CD4-positive, alpha-beta memory T cell (primary cell): ENCODE measurements around the gene EXOSC9. TPM values are rescaled to one million over a fixed set of nuclear protein-coding genes. Genes with fewer than 3 reads are reported as not detected.
A peak's percentile ranks its signal among the peaks of the same experiment; 100 is the strongest.

ENCODE experiments used
- CTCF ChIA-PET: fragments of 350-600 bp; sonication (Branson Sonifier 250); formaldehyde crosslinking; loops from one replicate; lab custom pipeline; 2021; ENCODE audit warnings: inconsistent platforms; ENCODE audit not compliant: partially characterized antibody; lab: Charles Lee
- POLR2A ChIA-PET: fragments of 350-600 bp; sonication (Branson Sonifier 250); formaldehyde crosslinking; loops from one replicate; lab custom pipeline; 2021; ENCODE audit not compliant: partially characterized antibody; lab: Charles Lee
- DNase-seq, 5 donors: peaks; one replicate each; pipeline versions ENCODE4 v3.0.0 to v3.0.0-alpha.2; 2020 to 2022; ENCODE audit warnings: mixed read lengths in 1 of 5
- H3K27ac ChIP-seq: one replicate; pipeline ENCODE4 v1.7.0; 2013; ENCODE audit warnings: low read depth, low read length
- H3K27me3 ChIP-seq: 2 replicates; pipeline ENCODE4 v1.7.0; 2013; ENCODE audit warnings: mild to moderate bottlenecking, low read length, moderate library complexity; ENCODE audit not compliant: insufficient read depth
- H3K36me3 ChIP-seq: 2 replicates; pipeline ENCODE4 v1.7.0; 2013; ENCODE audit warnings: mild to moderate bottlenecking, low read length, moderate library complexity; ENCODE audit not compliant: insufficient read depth
- H3K4me1 ChIP-seq: 2 replicates; pipeline ENCODE4 v1.7.0; 2013; ENCODE audit warnings: mild to moderate bottlenecking, low read length, moderate library complexity; ENCODE audit not compliant: insufficient read depth
- H3K4me3 ChIP-seq, 2 donors: one replicate each; pipeline ENCODE4 v1.7.0; 2013; ENCODE audit warnings: low read length in 2 of 2, mild to moderate bottlenecking in 1 of 2
- H3K9me3 ChIP-seq, 2 donors: one replicate each; pipeline ENCODE4 v1.7.0; 2013; ENCODE audit warnings: low read length in 2 of 2, control low read depth in 1 of 2; ENCODE audit not compliant: control insufficient read depth in 1 of 2
- H3K27ac Mint-ChIP-seq, 7 donors: one replicate each; pipeline ENCODE4 v1.8.0; 2020 to 2021; ENCODE audit warnings: mixed read lengths in 7 of 7, mild to moderate bottlenecking in 6 of 7, inconsistent platforms in 3 of 7, moderate library complexity in 3 of 7
- H3K27me3 Mint-ChIP-seq, 2 donors: one replicate each; pipeline ENCODE4 v1.8.0; 2020 to 2021; ENCODE audit warnings: mixed read lengths in 2 of 2
- H3K36me3 Mint-ChIP-seq, 2 donors: one replicate each; pipeline ENCODE4 v1.8.0; 2020 to 2021; ENCODE audit warnings: mixed read lengths in 2 of 2, inconsistent platforms in 1 of 2, mild to moderate bottlenecking in 1 of 2
- H3K4me1 Mint-ChIP-seq, 4 donors: one replicate each; pipeline ENCODE4 v1.8.0; 2020 to 2021; ENCODE audit warnings: mixed read lengths in 4 of 4, mild to moderate bottlenecking in 1 of 4
- H3K4me3 Mint-ChIP-seq, 8 donors: one replicate each; pipeline ENCODE4 v1.8.0; 2020 to 2021; ENCODE audit warnings: mixed read lengths in 8 of 8, mild to moderate bottlenecking in 7 of 8, moderate library complexity in 6 of 8, inconsistent platforms in 3 of 8
- H3K9me3 Mint-ChIP-seq, 8 donors: one replicate each; pipeline ENCODE4 v1.8.0; 2020 to 2021; ENCODE audit warnings: mixed read lengths in 8 of 8, mild to moderate bottlenecking in 5 of 8, inconsistent platforms in 3 of 8, moderate library complexity in 1 of 8
- intact Hi-C: fragments of 100-400 bp; cut with micrococcal nuclease; formaldehyde crosslinking; loops from one replicate; pipeline ENCODE4 v1.15.1; 2023
- polyA plus RNA-seq, 2 donors: library from polyadenylated mRNA; unstranded; fragments of 300-500 nt; fragmentation: Illumina TruSeq; gene quantifications; one replicate each; pipeline ENCODE4 v1.2.3, GENCODE V29; 2021
- total RNA-seq, 2 experiments: library from RNA; stranded (reverse); gene quantifications; one replicate each; pipeline ENCODE4 v1.2.3, GENCODE V29; 2021

The EXOSC9 gene
- total and polyA plus RNA-seq, 4 experiments from 2014 or later, result 40.6 to 45.4 (median 44.1) TPM

- H3K27ac ChIP-seq, result peak overlapping the region; percentile 53
- peaks cover 4 to 6% of the 10 kb centered on the region in 2 donors for H3K36me3 Mint-ChIP-seq
- H3K4me3 Mint-ChIP-seq, result peak overlapping the region; percentile 87 to 98 (median 91)
- peak overlapping the region; percentile 62 to 73 for H3K4me3 ChIP-seq
- H3K4me1 ChIP-seq, result peaks cover 19% of the 10 kb centered on the region
- no peaks in the 10 kb centered on the region for H3K36me3 ChIP-seq
- no peaks in the 10 kb centered on the region for H3K27me3 Mint-ChIP-seq
- H3K4me1 Mint-ChIP-seq, result peaks cover 6 to 21% (median 15%) of the 10 kb centered on the region in 4 donors
- H3K9me3 ChIP-seq, result no peaks in the 10 kb centered on the region
- ChIA-PET CTCF (interaction anchor here (1.0 kb wide), 1 partner anchor 755 kb away, joined by 3 read pairs; no protein-coding TSS in a partner anchor), POLR2A (interaction anchor here (1.7 to 5.1 kb wide), 3 partner anchors 23 to 308 kb away, joined by 3 to 56 read pairs (median 17); partner anchors contain the start of genes BBS7 and EXOSC9)
- no peaks in the 10 kb centered on the region for H3K9me3 Mint-ChIP-seq
- no peaks in the 10 kb centered on the region for H3K27me3 ChIP-seq
- intact Hi-C loops, result loop anchor here (1.0 to 10.0 kb wide), 8 partner anchors 22 to 1099 kb away; partner anchors contain the start of genes ANXA5, BBS12, BBS7 and BLTP1
- DNase-seq, result peak; percentile 28 to 46 (median 37)
- peak overlapping the region; percentile 77 to 98 (median 86) for H3K27ac Mint-ChIP-seq
These were observed 21.8 kb downstream of the EXOSC9 start for GRCh38 chr4:121822796-121823504.

- CTCF ChIA-PET, result interaction anchor here (0.7 to 1.5 kb wide), 4 partner anchors 13 to 755 kb away, joined by 3 to 4 read pairs (median 3); partner anchors contain the start of gene EXOSC9
These were observed 22.5 kb downstream of the EXOSC9 start, which contains the start of gene CCNA2 for GRCh38 chr4:121823505-121824170. CCNA2 (minus strand) TSS chr4:121823883; CDS start chr4:121823628, 255 bp downstream.

GRCh38 chr4:121824171-121824527 lies 23.0 kb downstream of the EXOSC9 start:
- POLR2A ChIA-PET, result interaction anchor here (0.6 to 5.1 kb wide), 7 partner anchors 20 to 909 kb away, joined by 3 to 56 read pairs (median 4); partner anchors contain the start of genes ANXA5, BBS12, BBS7 and EXOSC9

More at GRCh38 chr4:121823505-121824170, 22.5 kb downstream of the EXOSC9 start, which contains the start of gene CCNA2:
- Histone ChIP-seq H3K4me3 (peak within 1 kb of the TSS; percentile 62 to 73), H3K4me1 (peaks cover 19% of the 10 kb centered on the region), H3K27me3 (no peaks in the 10 kb centered on the region), H3K9me3 (no peaks in the 10 kb centered on the region), H3K36me3 (no peaks in the 10 kb centered on the region), H3K27ac (peak within 1 kb of the TSS; percentile 55)
- Mint-ChIP-seq H3K4me1 (peaks cover 6 to 21% (median 15%) of the 10 kb centered on the region in 4 donors), H3K9me3 (no peaks in the 10 kb centered on the region), H3K27ac (peak within 1 kb of the TSS; percentile 77 to 99 (median 92)), H3K4me3 (peak within 1 kb of the TSS; percentile 87 to 98 (median 91)), H3K27me3 (no peaks in the 10 kb centered on the region), H3K36me3 (peaks cover 2 to 6% of the 10 kb centered on the region in 2 donors)
- DNase-seq, result peak; percentile 93 to 97 (median 94)
- POLR2A ChIA-PET, result interaction anchor here (0.6 to 5.1 kb wide), 7 partner anchors 20 to 909 kb away, joined by 3 to 56 read pairs (median 4); partner anchors contain the start of genes ANXA5, BBS12, BBS7 and EXOSC9
- intact Hi-C loops, result loop anchor here (1.0 to 10.0 kb wide), 8 partner anchors 22 to 1099 kb away; partner anchors contain the start of genes ANXA5, BBS12, BBS7 and BLTP1

GRCh38 chr4:121824950-121825349 lies 23.8 kb downstream of the EXOSC9 start:
- Histone ChIP-seq H3K27ac (no peak overlapping the region), H3K4me3 (no peak overlapping the region), H3K9me3 (no peaks in the 10 kb centered on the region), H3K27me3 (no peaks in the 10 kb centered on the region), H3K4me1 (peaks cover 19% of the 10 kb centered on the region), H3K36me3 (no peaks in the 10 kb centered on the region)
- no peaks in the 10 kb centered on the region for H3K27me3 Mint-ChIP-seq
- H3K9me3 Mint-ChIP-seq, result no peaks in the 10 kb centered on the region
- DNase-seq, result no peak
- H3K36me3 Mint-ChIP-seq, result peaks cover 2 to 6% of the 10 kb centered on the region in 2 donors
- CTCF ChIA-PET, result interaction anchor here (1.3 to 1.5 kb wide), 3 partner anchors 19 to 46 kb away, joined by 3 to 5 read pairs (median 3); partner anchors contain the start of genes BBS7 and EXOSC9
- POLR2A ChIA-PET, result interaction anchor here (1.2 to 5.1 kb wide), 4 partner anchors 25 to 908 kb away, joined by 3 to 56 read pairs (median 12); partner anchors contain the start of genes ANXA5, BBS12, BBS7 and EXOSC9
- H3K27ac Mint-ChIP-seq, result peak overlapping the region in 3 of 7 donors; percentile 31 to 72 (median 41)
- H3K4me3 Mint-ChIP-seq, result peak overlapping the region in 4 of 8 donors; percentile 6 to 77 (median 28)
- intact Hi-C loops, result loop anchor here (5.0 to 10.0 kb wide), 6 partner anchors 128 to 1097 kb away; partner anchors contain the start of genes ANXA5, BBS12, BLTP1 and IL2
- peaks cover 6 to 21% (median 13%) of the 10 kb centered on the region in 4 donors for H3K4me1 Mint-ChIP-seq

More at GRCh38 chr4:121824171-121824527, 23.0 kb downstream of the EXOSC9 start:
- H3K36me3 Mint-ChIP-seq, result peaks cover 2 to 6% of the 10 kb centered on the region in 2 donors
- CTCF ChIA-PET, result interaction anchor here (0.7 to 1.5 kb wide), 4 partner anchors 13 to 46 kb away, joined by 3 to 5 read pairs (median 4); partner anchors contain the start of genes BBS7 and EXOSC9
- H3K27me3 Mint-ChIP-seq, result no peaks in the 10 kb centered on the region
- H3K4me3 Mint-ChIP-seq, result peak overlapping the region; percentile 87 to 98 (median 91)
- no peaks in the 10 kb centered on the region for H3K27me3 ChIP-seq
- H3K27ac ChIP-seq, result peak overlapping the region; percentile 55
- DNase-seq, result no peak
- no peaks in the 10 kb centered on the region for H3K36me3 ChIP-seq
- H3K27ac Mint-ChIP-seq, result peak overlapping the region; percentile 77 to 99 (median 92)
- intact Hi-C loops, result loop anchor here (5.0 to 10.0 kb wide), 6 partner anchors 127 to 1098 kb away; partner anchors contain the start of genes ANXA5, BBS12, BLTP1 and IL2
- H3K4me3 ChIP-seq, result peak overlapping the region; percentile 32 to 62
- H3K9me3 Mint-ChIP-seq, result no peaks in the 10 kb centered on the region
- H3K4me1 Mint-ChIP-seq, result peaks cover 6 to 21% (median 13%) of the 10 kb centered on the region in 4 donors
- peaks cover 19% of the 10 kb centered on the region for H3K4me1 ChIP-seq
- no peaks in the 10 kb centered on the region for H3K9me3 ChIP-seq

GRCh38 chr4:121827853-121828252 lies 26.7 kb downstream of the EXOSC9 start:
- Mint-ChIP-seq H3K36me3 (peaks cover 12 to 19% of the 10 kb centered on the region in 2 donors), H3K27me3 (no peaks in the 10 kb centered on the region), H3K9me3 (no peaks in the 10 kb centered on the region), H3K27ac (no peak overlapping the region), H3K4me3 (no peak overlapping the region), H3K4me1 (peaks cover 2 to 14% (median 7%) of the 10 kb centered on the region in 4 donors)
- ChIA-PET CTCF (no interaction called here), POLR2A (interaction anchor here (2.1 kb wide), 1 partner anchor 27 kb away, joined by 10 read pairs; the partner anchor contains the start of gene EXOSC9)
- no peak overlapping the region for H3K4me3 ChIP-seq
- H3K27me3 ChIP-seq, result no peaks in the 10 kb centered on the region
- no peak overlapping the region for H3K27ac ChIP-seq
- intact Hi-C loops, result loop anchor here (10.0 kb wide), 2 partner anchors 327 to 627 kb away; partner anchors contain the start of genes BLTP1 and IL2
- no peaks in the 10 kb centered on the region for H3K9me3 ChIP-seq
- H3K36me3 ChIP-seq, result no peaks in the 10 kb centered on the region
- peaks cover 6% of the 10 kb centered on the region for H3K4me1 ChIP-seq
- DNase-seq, result no peak

- H3K9me3 ChIP-seq, result no peaks in the 10 kb centered on the region
- no peaks in the 10 kb centered on the region for H3K36me3 ChIP-seq
- no peaks in the 10 kb centered on the region for H3K4me1 ChIP-seq
- ChIA-PET CTCF (interaction anchor here (1.0 kb wide), 1 partner anchor 11 kb away, joined by 3 read pairs; no protein-coding TSS in a partner anchor), POLR2A (no interaction called here)
- no peak overlapping the region for H3K4me3 Mint-ChIP-seq
- H3K27me3 Mint-ChIP-seq, result no peaks in the 10 kb centered on the region
- H3K27me3 ChIP-seq, result no peaks in the 10 kb centered on the region
- H3K9me3 Mint-ChIP-seq, result no peaks in the 10 kb centered on the region
- no peak overlapping the region for H3K27ac ChIP-seq
- H3K36me3 Mint-ChIP-seq, result peaks cover 12 to 19% of the 10 kb centered on the region in 2 donors
- H3K27ac Mint-ChIP-seq, result no peak overlapping the region
- no peak overlapping the region for H3K4me3 ChIP-seq
- intact Hi-C loops, result loop anchor here (10.0 kb wide), 2 partner anchors 325 to 625 kb away; partner anchors contain the start of genes BLTP1 and IL2
- no peaks in the 10 kb centered on the region for H3K4me1 Mint-ChIP-seq
- DNase-seq, result no peak
These were observed 28.4 kb downstream of the EXOSC9 start for GRCh38 chr4:121829511-121829910.
